IPS-20b (cell line): Measurements from ENCODE around the gene PPP2R3A.
"Not testable (repeated sequence)": the region's sequence is repeated elsewhere in the genome, so short reads cannot be mapped to it uniquely, and the experiment has no call there.

Experiments
- H3K27ac ChIP-seq: one replicate; pipeline ENCODE4 v1.5.1; 2013; ENCODE audit warnings: low read length
- H3K27me3 ChIP-seq: 2 replicates; pipeline ENCODE4 v1.6.1; 2013; ENCODE audit warnings: mild to moderate bottlenecking, low read length, inconsistent platforms; ENCODE audit not compliant: insufficient read depth
- H3K36me3 ChIP-seq: 2 replicates; pipeline ENCODE4 v1.6.1; 2013; ENCODE audit warnings: low read depth, mild to moderate bottlenecking, inconsistent platforms, low read length, moderate library complexity; ENCODE audit not compliant: insufficient read depth
- H3K4me1 ChIP-seq: 2 replicates; pipeline ENCODE4 v1.6.1; 2013; ENCODE audit warnings: mild to moderate bottlenecking, control low read depth, inconsistent platforms, low read length, moderate library complexity; ENCODE audit not compliant: insufficient read depth
- H3K4me3 ChIP-seq: 2 replicates; pipeline ENCODE4 v1.5.1; 2013; ENCODE audit warnings: mild to moderate bottlenecking, low read length, inconsistent platforms
- H3K9ac ChIP-seq: 2 replicates; pipeline ENCODE4 v1.6.1; 2013; ENCODE audit warnings: low read depth, mild to moderate bottlenecking, inconsistent platforms, low read length, moderate library complexity
- H3K9me3 ChIP-seq: 2 replicates; pipeline ENCODE4 v1.6.1; 2013; ENCODE audit warnings: mild to moderate bottlenecking, low read depth, low read length, inconsistent platforms; ENCODE audit not compliant: insufficient read depth

PPP2R3A gene

DNA sequence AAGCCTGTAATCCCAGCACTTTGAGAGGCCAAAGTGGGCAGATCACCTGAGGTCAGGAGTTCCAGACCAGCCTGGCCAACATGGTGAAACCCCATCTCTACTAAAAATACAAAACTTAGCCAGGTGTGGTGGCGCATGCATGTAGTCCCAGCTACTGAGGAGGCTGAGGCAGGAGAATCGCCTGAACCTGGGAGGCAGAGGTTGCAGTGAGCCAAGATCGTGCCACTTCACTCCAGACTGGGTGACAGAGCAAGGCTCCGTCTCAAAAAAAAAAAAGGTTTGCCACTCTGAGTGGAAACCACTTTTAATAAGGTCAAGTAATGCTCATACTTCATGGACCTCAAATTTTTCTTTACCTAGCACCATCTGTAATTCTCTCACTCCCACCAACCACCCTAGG, 178.9 kb downstream of the PPP2R3A start:
- not testable (repeated sequence) for H3K9me3 ChIP-seq, H3K9ac ChIP-seq, H3K27me3 ChIP-seq, H3K4me3 ChIP-seq, H3K4me1 ChIP-seq, H3K27ac ChIP-seq
- peaks cover 27% of the 10 kb centered on the region for H3K36me3 ChIP-seq

DNA sequence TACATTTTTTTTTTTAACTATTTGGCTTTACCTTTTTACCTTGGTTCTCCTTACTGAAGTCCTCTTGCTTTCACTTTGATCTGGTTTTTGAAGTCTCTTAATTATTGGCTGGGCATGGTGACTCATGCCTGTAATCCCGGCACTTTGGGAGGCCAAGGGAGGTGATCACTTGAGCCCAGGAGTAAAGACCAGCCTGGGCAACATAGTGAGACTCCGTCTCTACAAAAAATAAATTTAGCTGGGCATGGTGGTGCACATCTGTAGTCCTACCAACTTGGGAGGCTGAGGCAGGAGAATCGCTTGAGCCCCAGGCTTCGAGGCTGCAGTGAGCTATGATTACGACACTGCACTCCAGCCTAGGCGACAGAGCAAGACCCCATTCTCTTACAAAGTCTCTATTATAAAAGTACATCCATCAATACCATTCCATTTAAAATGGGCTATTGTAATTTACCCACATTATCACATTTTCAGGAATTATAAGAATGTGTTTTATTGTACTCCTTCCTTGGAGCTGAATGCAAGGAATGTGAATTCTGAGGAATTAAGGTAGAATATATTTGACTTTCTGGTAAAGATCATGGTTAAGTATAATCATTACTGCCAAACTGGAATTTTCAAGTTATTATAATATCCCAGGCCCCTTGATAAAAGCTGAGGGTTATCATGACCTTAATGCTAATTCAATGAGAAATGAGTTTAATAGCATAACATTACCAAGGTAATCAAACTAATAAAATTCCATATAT, 181.6 kb downstream of the PPP2R3A start:
- Histone ChIP-seq H3K9ac (no peak overlapping the region), H3K4me1 (no peaks in the 10 kb centered on the region; the same call in 1 of the 2 replicates), H3K36me3 (peaks cover 51% of the 10 kb centered on the region), H3K27me3 (no peaks in the 10 kb centered on the region; the same call in 1 of the 2 replicates), H3K9me3 (no peaks in the 10 kb centered on the region), H3K4me3 (no peak overlapping the region), H3K27ac (no peak overlapping the region)

DNA sequence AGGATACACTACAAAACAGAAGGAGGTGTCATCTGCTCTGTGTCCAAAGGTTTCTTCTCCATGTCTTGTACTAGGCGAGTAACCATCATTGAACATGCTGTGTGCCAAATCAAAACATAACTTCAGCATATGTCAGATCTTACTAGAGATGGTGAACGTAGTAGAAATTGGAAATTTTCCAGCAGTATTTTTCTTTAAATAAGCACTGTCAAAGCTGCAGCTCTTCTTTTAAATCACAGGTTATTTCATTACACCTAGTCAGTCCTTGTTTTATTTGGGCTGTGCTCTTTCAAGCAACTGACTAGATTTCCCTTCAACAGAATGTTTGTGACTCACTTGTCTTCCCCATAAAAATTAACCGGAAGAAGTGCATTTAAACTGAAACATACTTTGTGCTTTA, 184.1 kb downstream of the PPP2R3A start:
- Histone ChIP-seq H3K9me3 (no peaks in the 10 kb centered on the region), H3K27ac (no peak overlapping the region), H3K4me1 (no peaks in the 10 kb centered on the region), H3K36me3 (peaks cover 61% of the 10 kb centered on the region), H3K27me3 (no peaks in the 10 kb centered on the region), H3K9ac (no peak overlapping the region), H3K4me3 (no peak overlapping the region)

DNA sequence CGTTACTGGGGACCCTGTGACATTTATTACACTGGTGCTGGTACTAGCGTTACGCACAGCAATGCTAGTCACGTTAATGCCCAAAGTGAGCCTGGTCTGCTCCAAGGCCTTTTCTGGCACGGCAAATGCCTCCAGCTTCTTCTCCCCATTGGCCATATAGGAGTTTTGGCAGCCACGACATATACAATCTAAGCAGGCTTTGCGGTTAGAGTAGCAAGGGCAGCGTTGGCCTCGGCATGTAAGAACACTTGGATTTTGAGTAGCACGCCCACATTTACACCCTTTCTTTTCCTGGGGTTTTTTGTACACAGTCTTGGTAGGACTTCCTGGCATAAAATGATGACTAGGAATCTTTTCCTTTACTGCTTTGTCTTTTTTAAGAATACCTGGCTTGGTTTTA, 185.7 kb downstream of the PPP2R3A start:
- peaks cover 48% of the 10 kb centered on the region for H3K36me3 ChIP-seq
- no peak overlapping the region for H3K27ac ChIP-seq
- H3K9me3 ChIP-seq, result no peaks in the 10 kb centered on the region
- no peaks in the 10 kb centered on the region for H3K4me1 ChIP-seq
- no peak overlapping the region for H3K9ac ChIP-seq
- no peaks in the 10 kb centered on the region for H3K27me3 ChIP-seq
- H3K4me3 ChIP-seq, result no peak overlapping the region

DNA sequence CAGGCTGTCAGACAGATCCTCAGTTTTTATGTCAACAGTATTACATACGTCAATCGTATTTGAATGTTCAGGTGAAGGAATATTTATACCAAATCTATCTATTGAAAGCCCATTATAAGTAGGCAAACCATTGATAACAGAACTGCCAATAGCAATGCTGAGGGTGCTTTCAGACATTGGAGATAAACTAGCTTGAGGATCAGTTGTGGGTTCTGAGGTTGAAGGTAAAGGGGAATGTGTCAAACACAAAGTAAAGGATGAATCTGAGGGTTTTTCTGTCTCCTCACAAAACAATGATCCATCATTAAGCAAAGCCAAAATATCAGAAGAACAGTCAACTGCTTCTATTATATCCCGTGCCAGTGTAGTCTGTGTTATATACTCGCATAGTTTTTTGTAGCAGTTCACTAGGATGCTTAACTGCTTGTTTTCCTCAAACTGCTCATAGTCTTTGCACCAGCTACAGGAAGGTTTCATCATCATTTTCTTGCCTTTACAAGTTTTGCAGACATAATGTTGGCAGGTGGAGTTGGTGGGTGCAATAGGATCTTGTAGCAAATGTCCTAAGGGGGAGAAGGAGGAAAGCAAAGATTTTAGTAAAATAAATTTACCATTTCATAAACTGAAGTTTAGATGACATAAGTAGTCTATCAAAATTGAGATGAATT, 186.8 kb downstream of the PPP2R3A start:
- Histone ChIP-seq H3K9ac (no peak overlapping the region), H3K4me1 (no peaks in the 10 kb centered on the region), H3K9me3 (no peaks in the 10 kb centered on the region), H3K27ac (no peak overlapping the region), H3K27me3 (no peaks in the 10 kb centered on the region), H3K4me3 (no peak overlapping the region), H3K36me3 (peaks cover 44% of the 10 kb centered on the region)

DNA sequence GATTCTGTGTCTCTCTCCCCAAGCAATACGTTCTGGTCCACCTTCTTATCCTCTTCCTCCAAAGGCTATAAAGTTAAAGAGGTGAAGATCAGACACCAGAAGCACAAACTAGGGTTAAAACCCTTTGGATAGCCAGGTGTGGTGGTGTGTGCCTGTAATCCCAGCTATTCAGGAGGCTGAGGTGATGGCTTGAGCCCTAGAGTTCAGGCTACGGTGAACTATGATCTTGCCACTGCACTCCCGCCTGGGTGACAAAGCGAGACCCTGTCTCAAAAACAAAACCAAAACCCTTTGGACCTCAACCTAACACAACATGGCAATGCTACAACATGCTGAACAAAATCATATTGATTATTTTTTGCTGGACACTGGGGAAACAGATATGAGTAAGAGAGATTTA, 187.4 kb downstream of the PPP2R3A start:
- no peak overlapping the region for H3K27ac ChIP-seq

DNA sequence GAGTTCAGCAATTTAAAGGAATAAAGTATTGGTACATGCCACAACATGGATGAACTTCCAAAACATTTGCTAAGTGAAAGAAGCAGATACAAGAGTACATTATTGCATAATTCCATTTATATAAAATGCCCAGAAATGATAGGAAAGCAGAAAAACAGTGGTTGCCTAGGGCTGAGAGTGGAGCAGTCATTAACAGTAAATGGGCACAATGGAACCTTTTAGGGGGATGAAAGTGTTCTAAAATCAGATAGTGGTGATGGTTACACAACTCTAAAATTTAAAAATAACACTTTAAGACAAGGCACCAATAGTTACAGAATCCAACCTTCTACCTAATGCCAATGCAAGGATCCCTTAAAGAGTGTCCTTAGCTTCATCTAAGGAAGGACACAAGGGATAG, 196.0 kb downstream of the PPP2R3A start:
- Histone ChIP-seq H3K9me3 (no peaks in the 10 kb centered on the region), H3K4me3 (no peak overlapping the region), H3K9ac (no peak overlapping the region), H3K27ac (no peak overlapping the region), H3K27me3 (no peaks in the 10 kb centered on the region), H3K36me3 (no peaks in the 10 kb centered on the region), H3K4me1 (peaks cover 11% of the 10 kb centered on the region; the same call in 1 of the 2 replicates)

More for the DNA sequence above, 187.4 kb downstream of the PPP2R3A start:
- no peaks in the 10 kb centered on the region for H3K27me3 ChIP-seq
- H3K4me3 ChIP-seq, result no peak overlapping the region
- H3K36me3 ChIP-seq, result peaks cover 38% of the 10 kb centered on the region
- H3K9me3 ChIP-seq, result no peaks in the 10 kb centered on the region
- no peak overlapping the region for H3K9ac ChIP-seq
- no peaks in the 10 kb centered on the region for H3K4me1 ChIP-seq

DNA sequence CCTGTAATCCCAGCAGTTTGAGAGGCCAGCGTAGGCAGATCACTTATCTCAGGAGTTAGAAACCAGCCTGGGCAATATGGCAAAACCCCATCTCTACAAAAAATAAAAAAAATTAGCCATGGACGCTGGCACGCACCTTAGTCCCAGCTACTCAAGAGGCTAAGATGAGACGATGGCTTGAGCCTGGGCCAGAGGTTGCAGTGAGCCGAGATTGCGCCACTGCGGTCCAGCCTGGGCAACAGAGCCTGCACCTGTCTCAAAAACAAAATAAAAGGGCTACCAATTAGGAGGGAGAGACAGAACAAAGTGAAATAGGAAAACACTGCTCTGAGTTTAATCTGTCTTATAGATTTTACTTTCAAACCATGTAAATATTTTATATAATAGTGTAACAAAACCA, 196.8 kb downstream of the PPP2R3A start:
- Histone ChIP-seq H3K27me3 (no peaks in the 10 kb centered on the region), H3K36me3 (no peaks in the 10 kb centered on the region), H3K27ac (no peak overlapping the region), H3K9ac (no peak overlapping the region), H3K4me1 (peaks cover 11% of the 10 kb centered on the region; the same call in 1 of the 2 replicates), H3K4me3 (no peak overlapping the region), H3K9me3 (no peaks in the 10 kb centered on the region)

DNA sequence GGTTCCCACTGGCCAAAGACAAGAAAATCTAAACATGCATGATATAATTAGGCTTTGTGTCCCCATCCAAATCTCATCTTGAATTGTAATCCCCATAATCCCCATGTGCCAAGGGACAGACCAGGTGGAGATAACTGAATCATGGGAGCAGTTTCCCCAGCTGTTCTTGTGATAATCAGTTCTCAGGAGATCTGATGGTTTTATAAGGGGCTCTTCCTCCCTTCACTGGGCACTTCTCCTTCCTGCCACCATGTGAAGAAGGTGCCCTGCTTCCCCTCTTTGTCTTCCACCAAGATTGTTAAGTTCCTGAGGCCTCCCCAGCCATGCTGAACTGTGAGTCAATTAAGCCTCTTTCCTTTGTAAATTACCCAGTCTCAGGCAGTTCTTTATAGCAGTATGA, 198.1 kb downstream of the PPP2R3A start:
- peak overlapping the region; percentile 37; the same call in 1 of the 2 replicates for H3K9ac ChIP-seq
- not testable (repeated sequence) for H3K4me3 ChIP-seq, H3K27ac ChIP-seq, H3K9me3 ChIP-seq, H3K36me3 ChIP-seq, H3K27me3 ChIP-seq
- H3K4me1 ChIP-seq, result peaks cover 11% of the 10 kb centered on the region; the same call in 1 of the 2 replicates

DNA sequence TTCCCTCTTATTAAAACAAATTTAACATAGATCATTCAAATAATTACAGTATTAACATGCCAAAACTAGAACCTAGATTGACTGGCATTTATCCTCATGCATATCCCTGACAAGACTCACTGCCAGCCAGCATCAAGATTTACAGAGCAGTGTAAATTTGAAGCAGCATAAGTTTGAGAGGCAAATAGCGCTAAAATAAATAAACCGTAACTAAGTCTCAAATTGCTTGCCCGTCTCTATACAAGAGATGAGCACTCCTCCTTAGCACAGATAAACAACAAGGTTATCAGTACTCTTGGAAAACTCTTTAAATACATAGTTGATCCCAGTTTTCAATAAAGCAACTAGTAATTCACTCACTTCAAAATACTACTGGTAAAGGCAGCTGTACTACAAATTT, 201.0 kb downstream of the PPP2R3A start:
- H3K4me1 ChIP-seq, result peaks cover 15% of the 10 kb centered on the region
- H3K27me3 ChIP-seq, result no peaks in the 10 kb centered on the region
- H3K27ac ChIP-seq, result no peak overlapping the region
- H3K9ac ChIP-seq, result no peak overlapping the region
- no peak overlapping the region for H3K4me3 ChIP-seq
- H3K9me3 ChIP-seq, result no peaks in the 10 kb centered on the region
- H3K36me3 ChIP-seq, result no peaks in the 10 kb centered on the region

DNA sequence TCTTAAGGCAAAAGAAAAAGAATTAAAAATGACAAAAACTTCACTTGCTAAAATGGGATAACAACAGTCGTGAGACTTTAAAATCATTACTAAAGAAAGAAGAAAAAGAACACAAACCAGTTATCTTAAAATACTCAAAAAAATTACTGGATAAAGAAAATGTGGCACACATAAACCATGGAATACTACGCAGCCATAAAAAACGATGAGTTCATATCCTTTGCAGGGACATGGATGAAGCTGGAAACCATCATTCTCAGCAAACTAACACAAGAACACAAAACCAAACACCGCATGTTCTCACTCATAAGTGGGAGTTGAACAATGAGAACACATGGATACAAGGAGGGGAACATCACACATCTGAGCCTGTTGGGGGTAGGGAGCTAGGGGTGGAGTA, 202.7 kb downstream of the PPP2R3A start:
- H3K27ac ChIP-seq, H3K27me3 ChIP-seq, H3K36me3 ChIP-seq, H3K4me3 ChIP-seq, H3K9ac ChIP-seq, H3K9me3 ChIP-seq: not testable (repeated sequence)
- H3K4me1 ChIP-seq, result peaks cover 16% of the 10 kb centered on the region

DNA sequence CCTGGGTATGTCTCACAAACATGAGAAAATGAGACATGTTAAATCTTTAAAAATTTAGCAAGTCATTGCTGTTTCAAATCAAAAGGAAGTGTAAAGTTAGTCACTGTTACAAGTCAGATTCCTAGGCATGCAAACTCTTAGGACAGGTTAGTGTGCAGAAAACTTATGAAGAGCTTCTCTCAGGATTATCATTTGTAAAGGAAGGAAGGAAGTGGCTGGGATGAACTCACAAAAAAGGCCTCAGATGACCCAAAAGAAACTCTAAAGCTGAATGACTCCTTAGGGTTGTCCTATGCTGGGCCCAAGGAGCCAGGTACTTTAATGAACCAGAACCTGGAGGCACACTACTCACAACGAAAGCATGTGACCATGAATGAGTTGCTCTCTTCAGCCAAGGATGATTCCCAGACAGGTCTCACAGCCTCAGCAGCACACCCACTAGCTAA, 205.6 kb downstream of the PPP2R3A start:
- Histone ChIP-seq H3K36me3 (no peaks in the 10 kb centered on the region), H3K27ac (no peak overlapping the region), H3K4me3 (no peak overlapping the region), H3K9me3 (no peaks in the 10 kb centered on the region), H3K9ac (no peak overlapping the region), H3K4me1 (peaks cover 6% of the 10 kb centered on the region; the same call in 1 of the 2 replicates), H3K27me3 (no peaks in the 10 kb centered on the region)
